Kidney epithelial cell (primary cell): ENCODE results near the gene CCDC8. TPM values are rescaled to one million over a fixed set of nuclear protein-coding genes. Genes with fewer than 3 reads are reported as not detected.

Experiments
- DNase-seq: peaks from one replicate; pipeline ENCODE4 v3.0.0-alpha.2; 2010; ENCODE audit warnings: low read depth
- H3K27me3 ChIP-seq: 2 replicates; pipeline ENCODE4 v1.6.0; 2011; ENCODE audit warnings: low read length; ENCODE audit not compliant: control insufficient read depth, insufficient read depth
- H3K36me3 ChIP-seq: 2 replicates; pipeline ENCODE4 v1.5.1; 2011; ENCODE audit warnings: low read length; ENCODE audit not compliant: control insufficient read depth, insufficient read depth
- H3K4me3 ChIP-seq: 2 replicates; pipeline ENCODE4 v1.5.1; 2011; ENCODE audit warnings: low read depth, mild to moderate bottlenecking, control low read depth, low read length
- CTCF ChIP-seq: IDR thresholded peaks from 2 replicates; pipeline ENCODE4 v1.5.1; 2011; ENCODE audit warnings: mild to moderate bottlenecking, moderate library complexity, low read length, control low read depth, inconsistent platforms; ENCODE audit not compliant: insufficient read depth, poor library complexity, severe bottlenecking
- total RNA-seq: library from RNA; depleted of rRNA; stranded (reverse); fragments of >200 nt; gene quantifications from 2 replicates; pipeline ENCODE4 v1.2.3, GENCODE V29; 2015

CCDC8 gene
- total RNA-seq, 1 donor from 2014 or later = 21.8 TPM

GRCh38 chr19:46453661-46454060 lies 40.3 kb upstream of the CCDC8 start:
- TF ChIP-seq CTCF = no peak
- no peaks in the 10 kb centered on the region for H3K27me3 ChIP-seq
- no peaks in the 10 kb centered on the region for H3K36me3 ChIP-seq
- H3K4me3 ChIP-seq = no peak overlapping the region
- no peak for DNase-seq

GRCh38 chr19:46452186-46452585 lies 38.8 kb upstream of the CCDC8 start:
- Histone ChIP-seq H3K36me3 (no peaks in the 10 kb centered on the region), H3K4me3 (no peak overlapping the region), H3K27me3 (no peaks in the 10 kb centered on the region)
- TF ChIP-seq CTCF = no peak
- DNase-seq = no peak

- no peak overlapping the region for H3K4me3 ChIP-seq
- no peaks in the 10 kb centered on the region for H3K27me3 ChIP-seq
- no peak for DNase-seq
- TF ChIP-seq CTCF = no peak
- H3K36me3 ChIP-seq = no peaks in the 10 kb centered on the region
Measured at GRCh38 chr19:46451352-46451751, 38.0 kb upstream of the CCDC8 start.

GRCh38 chr19:46450737-46451136 lies 37.4 kb upstream of the CCDC8 start:
- no peaks in the 10 kb centered on the region for H3K27me3 ChIP-seq
- H3K36me3 ChIP-seq = no peaks in the 10 kb centered on the region
- no peak for TF ChIP-seq CTCF
- H3K4me3 ChIP-seq = no peak overlapping the region
- no peak for DNase-seq

- no peak for DNase-seq
- H3K4me3 ChIP-seq = no peak overlapping the region
Measured at GRCh38 chr19:46449228-46449627, 35.9 kb upstream of the CCDC8 start.

More at GRCh38 chr19:46449228-46449627, 35.9 kb upstream of the CCDC8 start:
- Histone ChIP-seq H3K36me3 (no peaks in the 10 kb centered on the region), H3K27me3 (no peaks in the 10 kb centered on the region)
- no peak for TF ChIP-seq CTCF
